H1 (cell line): Measurements from ENCODE around the gene PGLYRP2.

Experiments used
- CREB1 ChIP-seq: IDR thresholded peaks from 2 replicates; pipeline ENCODE4 v1.6.1; 2012; ENCODE audit warnings: inconsistent platforms
- CTCF ChIP-seq, 3 experiments: IDR thresholded peaks; 1 replicate in 2 of 3; 2 replicates in 1 of 3; pipeline versions ENCODE4 v1.5.1 to v1.6.1; 2011; ENCODE audit warnings: low read length in 3 of 3, mild to moderate bottlenecking in 3 of 3, inconsistent platforms in 2 of 3, low read depth in 1 of 3, moderate library complexity in 1 of 3; ENCODE audit not compliant: insufficient read depth in 1 of 3; ENCODE audit errors: control extremely low read depth in 1 of 3
- E2F6 ChIP-seq: IDR thresholded peaks from 2 replicates; pipeline ENCODE4 v1.6.1; 2012; ENCODE audit warnings: inconsistent platforms
- EP300 ChIP-seq, 2 experiments: IDR thresholded peaks; 1 replicate in 1 of 2; 2 replicates in 1 of 2; pipeline ENCODE4 v1.6.1; 2011 to 2012; ENCODE audit warnings: low read depth in 2 of 2, low read length in 2 of 2, mild to moderate bottlenecking in 2 of 2, borderline replicate concordance in 1 of 2, inconsistent platforms in 1 of 2, moderate library complexity in 1 of 2
- EZH2 ChIP-seq: fragments of 200-600 bp; sonication (generic); IDR thresholded peaks from 2 replicates; pipeline ENCODE4 v1.7.1; 2012; ENCODE audit warnings: low read depth, mild to moderate bottlenecking, moderate library complexity, low read length, inconsistent platforms; ENCODE audit not compliant: severe bottlenecking
- RAD21 ChIP-seq, 2 experiments: IDR thresholded peaks in 1 of 2; conservative IDR thresholded peaks in 1 of 2; 2 replicates each; pipeline ENCODE4 v1.6.1; 2011; ENCODE audit warnings: low read depth in 2 of 2, low read length in 2 of 2, improper control_type of control experiment in 1 of 2, inconsistent platforms in 1 of 2, mild to moderate bottlenecking in 1 of 2, moderate library complexity in 1 of 2
- RFX5 ChIP-seq: IDR thresholded peaks from 2 replicates; pipeline ENCODE4 v1.6.1; 2011; ENCODE audit warnings: low read depth, low read length, improper control_type of control experiment, borderline replicate concordance
- SP1 ChIP-seq: IDR thresholded peaks from 2 replicates; pipeline ENCODE4 v1.6.1; 2011; ENCODE audit warnings: low read depth, low read length
- TAF1 ChIP-seq: IDR thresholded peaks from 2 replicates; pipeline ENCODE4 v1.6.1; 2011; ENCODE audit warnings: mild to moderate bottlenecking, low read depth, low read length
- TBP ChIP-seq: IDR thresholded peaks from 2 replicates; pipeline ENCODE4 v1.6.1; 2011; ENCODE audit warnings: low read depth, low read length, improper control_type of control experiment
- TCF12 ChIP-seq: IDR thresholded peaks from 2 replicates; pipeline ENCODE4 v1.6.1; 2011; ENCODE audit warnings: low read depth, mild to moderate bottlenecking, low read length

- TF ChIP-seq RFX5 (no peak), CTCF (IDR thresholded peaks at IDR 0.05; ENCODE audit: control extremely low read depth in 1 of 3, insufficient read depth in 1 of 3, low read depth in 1 of 3, low read length in 3 of 3) (no peak), CREB1 (no peak), EZH2 (no peak), RAD21 (IDR thresholded peaks at IDR 0.05 in 1 of 2, conservative IDR thresholded peaks at IDR 0.05 in 1 of 2; ENCODE audit: low read depth in 2 of 2, low read length in 2 of 2) (no peak), EP300 (IDR thresholded peaks at IDR 0.05; ENCODE audit: borderline replicate concordance in 1 of 2, low read depth in 2 of 2, low read length in 2 of 2) (no peak), TBP (no peak), SP1 (no peak), TCF12 (no peak), E2F6 (no peak), TAF1 (no peak)
Measured at GRCh38 chr19:15498156-15498858, 19.0 kb upstream of the PGLYRP2 start.
